NCI-H2081 (cell line): ENCODE data around the gene INAVA.
"Not testable (repeated sequence)": the region's sequence is repeated elsewhere in the genome, so short reads cannot be mapped to it uniquely, and the experiment has no call there.

Experiments used
- DNase-seq, 2 experiments: peaks; one replicate each; lab custom pipeline; 2025; lab: John Stamatoyannopoulos, UW

The INAVA gene

DNA sequence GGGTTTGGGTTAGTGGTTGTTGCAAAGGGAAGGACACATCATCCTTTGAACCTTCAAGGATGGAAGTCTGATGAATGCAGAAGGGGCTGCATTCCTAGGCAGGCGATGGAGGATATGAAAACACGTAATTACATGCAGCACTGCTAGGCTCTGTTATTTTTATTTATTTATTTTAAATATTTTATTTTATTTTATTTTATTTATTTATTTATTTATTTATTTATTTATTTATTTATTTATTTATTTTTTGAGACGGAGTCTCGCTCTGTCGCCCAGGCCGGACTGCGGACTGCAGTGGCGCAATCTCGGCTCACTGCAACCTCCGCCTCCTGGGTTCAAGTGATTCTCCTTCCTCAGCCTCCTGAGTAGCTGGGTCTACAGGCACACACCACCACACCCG lies 69.2 kb downstream of the INAVA start:
- not testable (repeated sequence) for DNase-seq
